AG04450 (cell line): ENCODE measurements around the gene MSLN. TPM values are rescaled to one million over a fixed set of nuclear protein-coding genes. Genes with fewer than 3 reads are reported as not detected.
A peak's percentile ranks its signal among the peaks of the same experiment; 100 is the strongest.

Experiments used
- CTCF ChIA-PET: fragments of 300-600, 350-600 bp; formaldehyde crosslinking; extraction: SDS; loops from one replicate; lab custom pipeline; 2022; ENCODE audit warnings: antibody characterized with exemption, inconsistent platforms; lab: Charles Lee
- POLR2A ChIA-PET: fragments of 350-600 bp; formaldehyde crosslinking; extraction: SDS; loops from one replicate; lab custom pipeline; 2021; ENCODE audit warnings: antibody characterized with exemption, inconsistent platforms; lab: Yijun Ruan, JAX
- DNase-seq: peaks from one replicate; pipeline ENCODE4 v3.0.0-alpha.2; 2011; ENCODE audit warnings: low read depth, low spot score
- H3K27ac ChIP-seq: one replicate; pipeline ENCODE4 v1.5.1; 2012; ENCODE audit warnings: low read depth, low read length, control low read depth
- H3K27me3 ChIP-seq: one replicate; pipeline ENCODE4 v1.6.0; 2012; ENCODE audit warnings: low read length; ENCODE audit not compliant: control insufficient read depth, insufficient read depth
- H3K4me3 ChIP-seq: 2 replicates; pipeline ENCODE4 v1.5.1; 2011; ENCODE audit warnings: mild to moderate bottlenecking, low read depth, low read length, control low read depth
- H3K9me3 ChIP-seq: 2 replicates; pipeline ENCODE4 v1.5.1; 2012; ENCODE audit warnings: low read length; ENCODE audit not compliant: control insufficient read depth, insufficient read depth
- polyA plus RNA-seq: library from polyadenylated mRNA; depleted of rRNA; stranded (reverse); fragments of >200 nt; gene quantifications from 2 replicates; pipeline ENCODE4 v1.2.3, GENCODE V29; 2011
- TF ChIP-seq, protein P1 (sequence below): IDR thresholded peaks from 2 replicates; pipeline ENCODE4 v1.5.1; 2011; ENCODE audit warnings: low read depth, low read length, control low read depth, inconsistent platforms

The MSLN gene
- polyA plus RNA-seq, 1 experiment = 0.11 TPM

DNA sequence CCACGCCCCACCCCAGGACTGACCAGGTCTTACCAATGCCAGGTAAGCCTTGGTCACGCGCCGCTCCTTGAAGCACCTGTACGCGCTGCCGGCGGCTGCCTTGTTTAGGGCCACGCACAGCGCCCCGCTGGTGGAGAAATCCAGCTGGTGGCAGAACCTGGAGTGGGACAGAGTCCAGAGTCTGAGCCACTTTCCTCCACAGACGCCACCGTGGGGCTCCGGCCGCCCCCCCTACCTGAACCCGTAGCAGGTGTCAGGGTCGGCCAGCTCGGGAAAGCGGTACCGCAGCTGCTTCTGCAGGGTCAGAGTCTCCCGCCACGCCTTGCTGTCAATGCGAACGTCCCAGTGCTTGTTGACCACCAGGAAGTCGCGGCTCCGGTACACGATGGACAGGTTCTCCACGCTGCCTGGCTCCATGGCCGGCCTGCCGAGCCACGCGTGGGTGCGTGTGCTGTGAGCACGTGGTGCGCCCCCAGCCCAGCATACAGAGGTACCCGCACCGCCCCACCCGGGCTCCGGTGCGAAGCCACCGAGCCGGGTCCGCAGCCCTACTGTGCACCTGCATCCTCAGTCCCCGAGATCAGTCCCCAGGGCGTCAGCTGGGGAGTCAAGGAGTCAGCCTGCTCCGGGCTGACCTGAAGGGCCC lies 26.9 kb downstream of the MSLN start:
- H3K4me3 ChIP-seq = peak overlapping the region; percentile 86
- H3K9me3 ChIP-seq = no peaks in the 10 kb centered on the region; the same call in 1 of the 2 replicates
- no peak overlapping the region for H3K27ac ChIP-seq
- ChIA-PET CTCF (interaction anchor here (3.6 kb wide), 1 partner anchor 76 kb away, joined by 29 read pairs; no protein-coding TSS in a partner anchor), POLR2A (interaction anchor here (1.6 kb wide), 1 partner anchor 67 kb away, joined by 5 read pairs; no protein-coding TSS in a partner anchor)
- TF ChIP-seq, protein P1, sequence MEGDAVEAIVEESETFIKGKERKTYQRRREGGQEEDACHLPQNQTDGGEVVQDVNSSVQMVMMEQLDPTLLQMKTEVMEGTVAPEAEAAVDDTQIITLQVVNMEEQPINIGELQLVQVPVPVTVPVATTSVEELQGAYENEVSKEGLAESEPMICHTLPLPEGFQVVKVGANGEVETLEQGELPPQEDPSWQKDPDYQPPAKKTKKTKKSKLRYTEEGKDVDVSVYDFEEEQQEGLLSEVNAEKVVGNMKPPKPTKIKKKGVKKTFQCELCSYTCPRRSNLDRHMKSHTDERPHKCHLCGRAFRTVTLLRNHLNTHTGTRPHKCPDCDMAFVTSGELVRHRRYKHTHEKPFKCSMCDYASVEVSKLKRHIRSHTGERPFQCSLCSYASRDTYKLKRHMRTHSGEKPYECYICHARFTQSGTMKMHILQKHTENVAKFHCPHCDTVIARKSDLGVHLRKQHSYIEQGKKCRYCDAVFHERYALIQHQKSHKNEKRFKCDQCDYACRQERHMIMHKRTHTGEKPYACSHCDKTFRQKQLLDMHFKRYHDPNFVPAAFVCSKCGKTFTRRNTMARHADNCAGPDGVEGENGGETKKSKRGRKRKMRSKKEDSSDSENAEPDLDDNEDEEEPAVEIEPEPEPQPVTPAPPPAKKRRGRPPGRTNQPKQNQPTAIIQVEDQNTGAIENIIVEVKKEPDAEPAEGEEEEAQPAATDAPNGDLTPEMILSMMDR = no peak
- no peaks in the 10 kb centered on the region for H3K27me3 ChIP-seq
- no peak for DNase-seq

DNA sequence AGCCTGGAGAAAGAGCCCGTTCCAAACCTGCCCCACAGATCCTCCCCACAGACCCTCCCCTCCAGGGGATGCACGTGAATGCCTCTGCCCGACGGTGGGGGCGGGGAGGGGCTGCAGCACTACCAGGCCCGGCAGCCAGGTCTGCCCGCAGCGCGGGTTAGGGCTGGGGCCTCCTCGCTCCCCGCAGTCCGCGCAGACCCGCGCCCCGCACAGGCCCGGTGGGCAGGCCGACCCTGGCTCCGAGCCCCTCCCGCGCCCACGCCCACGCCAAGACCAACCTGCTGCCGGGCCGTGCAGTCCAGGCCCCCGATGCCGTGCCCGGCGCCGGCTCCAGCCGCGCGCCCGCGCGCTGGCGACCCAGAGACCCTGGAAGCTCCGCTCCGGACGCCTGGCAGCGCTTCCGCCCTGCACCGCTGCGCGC lies 27.5 kb downstream of the MSLN start, which contains the start of gene RPUSD1:
Gene RPUSD1 (minus strand): TSS at position 404 of the 421 bp plus-strand sequence. CDS start 644 bp downstream, outside the sequence.
- Histone ChIP-seq H3K27ac (no peak within 1 kb of the TSS), H3K27me3 (no peaks in the 10 kb centered on the region)
- CTCF ChIA-PET = interaction anchor here (0.8 kb wide), 1 partner anchor 72 kb away, joined by 3 read pairs; no protein-coding TSS in a partner anchor

DNA sequence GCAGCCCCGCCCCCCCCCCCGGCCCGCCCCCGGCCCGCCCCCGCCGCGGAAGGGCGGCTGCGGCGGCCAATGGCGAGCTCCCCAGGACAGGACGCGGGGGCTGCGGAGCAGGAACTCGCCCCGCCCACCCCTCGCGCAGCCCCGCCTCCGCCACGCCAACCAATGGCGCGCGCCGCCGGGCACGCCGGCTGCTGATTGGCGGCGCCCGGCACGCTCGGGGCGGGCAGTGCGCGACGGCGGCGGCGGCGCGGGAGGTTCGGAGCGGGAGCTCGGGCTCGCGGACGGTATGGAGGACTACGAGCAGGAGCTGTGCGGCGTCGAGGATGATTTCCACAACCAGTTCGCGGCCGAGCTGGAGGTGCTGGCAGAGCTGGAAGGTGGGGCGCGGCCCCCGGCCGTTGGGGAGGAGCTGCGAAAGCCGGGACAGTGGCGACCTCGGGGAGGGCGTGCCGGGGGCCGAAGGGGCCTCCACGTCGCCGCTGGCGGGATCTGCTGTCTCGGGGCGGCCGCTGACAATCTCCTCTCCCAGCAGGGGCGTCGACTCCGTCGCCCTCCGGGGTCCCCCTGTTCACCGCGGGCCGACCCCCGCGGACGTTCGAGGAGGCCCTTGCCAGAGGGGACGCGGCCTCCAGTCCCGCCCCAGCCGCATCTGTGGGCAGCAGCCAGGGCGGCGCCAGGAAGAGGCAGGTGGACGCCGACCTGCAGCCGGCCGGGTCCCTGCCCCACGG lies 28.0 kb downstream of the MSLN start, which contains the start of gene CHTF18:
Gene CHTF18 (plus strand): TSS at position 222 of the 728 bp plus-strand sequence. CDS start 65 bp downstream, at position 287.
- ChIA-PET CTCF (interaction anchor here (0.6 to 0.8 kb wide), 2 partner anchors 73 to 76 kb away, joined by 3 read pairs; no protein-coding TSS in a partner anchor), POLR2A (interaction anchor here (0.6 to 1.6 kb wide), 8 partner anchors 13 to 181 kb away, joined by 3 to 5 read pairs (median 4); partner anchors contain the start of genes ANTKMT, GNG13 and METTL26)
- Histone ChIP-seq H3K9me3 (no peaks in the 10 kb centered on the region; the same call in 1 of the 2 replicates), H3K27me3 (no peaks in the 10 kb centered on the region), H3K27ac (no peak within 1 kb of the TSS), H3K4me3 (peak within 1 kb of the TSS; percentile 86)
- peak; percentile 61 for DNase-seq
- TF ChIP-seq, protein P1 = no peak

More for the DNA sequence above, 27.5 kb downstream of the MSLN start, which contains the start of gene RPUSD1:
- TF ChIP-seq, protein P1 = no peak
- DNase-seq = no peak
- H3K4me3 ChIP-seq = peak within 1 kb of the TSS; percentile 86
- H3K9me3 ChIP-seq = no peaks in the 10 kb centered on the region; the same call in 1 of the 2 replicates
- POLR2A ChIA-PET = interaction anchor here (0.6 to 1.6 kb wide), 8 partner anchors 13 to 182 kb away, joined by 3 to 5 read pairs (median 4); partner anchors contain the start of genes ANTKMT, GNG13 and METTL26

DNA sequence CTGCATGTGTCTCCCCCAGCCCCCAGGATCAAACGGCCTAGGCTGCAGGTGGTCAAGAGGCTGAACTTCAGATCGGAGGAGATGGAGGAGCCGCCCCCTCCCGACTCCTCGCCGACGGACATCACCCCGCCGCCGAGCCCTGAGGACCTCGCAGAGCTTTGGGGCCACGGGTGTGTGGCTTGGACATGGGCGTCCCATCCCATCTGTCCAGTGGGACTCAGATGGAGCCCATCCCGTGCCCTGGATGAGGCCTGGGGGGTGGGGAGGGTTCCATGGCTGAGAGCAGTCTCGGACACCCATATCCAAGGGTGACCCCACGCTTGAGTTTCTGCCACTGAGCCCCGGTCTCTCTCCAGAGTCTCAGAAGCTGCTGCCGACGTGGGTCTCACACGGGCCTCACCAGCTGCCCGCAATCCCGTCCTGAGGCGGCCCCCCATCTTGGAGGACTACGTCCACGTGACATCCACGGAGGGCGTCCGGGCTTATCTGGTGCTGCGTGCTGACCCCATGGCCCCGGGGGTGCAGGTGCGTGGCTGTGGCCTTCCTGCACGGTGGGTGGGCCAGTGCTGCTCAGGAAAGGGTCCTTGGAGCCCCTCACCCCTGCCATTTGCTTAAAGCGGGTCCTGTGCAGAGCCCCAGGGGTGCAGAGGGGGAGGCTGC lies 28.8 kb downstream of the MSLN start:
- Histone ChIP-seq H3K27ac (no peak overlapping the region), H3K27me3 (no peaks in the 10 kb centered on the region), H3K4me3 (peak overlapping the region; percentile 85), H3K9me3 (no peaks in the 10 kb centered on the region; the same call in 1 of the 2 replicates)
- CTCF ChIA-PET = no interaction called here
- POLR2A ChIA-PET = interaction anchor here (1.3 kb wide), 1 partner anchor 12 kb away, joined by 4 read pairs; the partner anchor contains the start of gene GNG13
- TF ChIP-seq, protein P1 = no peak
- no peak for DNase-seq
